Hepatocyte (in vitro differentiated cells): ENCODE measurements around the gene STX8. TPM values are rescaled to one million over a fixed set of nuclear protein-coding genes. Genes with fewer than 3 reads are reported as not detected.

Source experiments
- DNase-seq: peaks from one replicate; pipeline ENCODE4 v3.0.0-alpha.2; 2016; ENCODE audit warnings: low spot score
- H2AFZ ChIP-seq: fragments of 200-600 bp; sonication (generic); 2 replicates; pipeline ENCODE4 v1.6.0; 2016; ENCODE audit warnings: antibody characterized with exemption, mild to moderate bottlenecking
- H3K27ac ChIP-seq: fragments of 200-600 bp; sonication (generic); 2 replicates; pipeline ENCODE4 v1.5.1; 2016; ENCODE audit warnings: mild to moderate bottlenecking
- H3K27me3 ChIP-seq: fragments of 200-600 bp; sonication (generic); 2 replicates; pipeline ENCODE4 v1.6.1; 2016
- H3K36me3 ChIP-seq: fragments of 200-600 bp; sonication (generic); replicated peaks from 2 replicates; pipeline ENCODE4 v1.5.1; 2016; ENCODE audit warnings: low read depth; ENCODE audit not compliant: insufficient read depth
- H3K4me1 ChIP-seq: fragments of 200-600 bp; sonication (generic); 2 replicates; pipeline ENCODE4 v1.5.1; 2016; ENCODE audit warnings: mild to moderate bottlenecking, moderate library complexity; ENCODE audit not compliant: insufficient read depth
- H3K4me2 ChIP-seq: fragments of 200-600 bp; sonication (generic); 2 replicates; pipeline ENCODE4 v1.6.0; 2016
- H3K4me3 ChIP-seq: fragments of 200-600 bp; sonication (generic); 2 replicates; pipeline ENCODE4 v1.5.1; 2016; ENCODE audit warnings: mild to moderate bottlenecking
- H3K79me2 ChIP-seq: fragments of 200-600 bp; sonication (generic); 2 replicates; pipeline ENCODE4 v1.6.0; 2017; ENCODE audit warnings: mild to moderate bottlenecking
- H3K9me2 ChIP-seq: fragments of 200-600 bp; sonication (generic); replicated peaks from 2 replicates; pipeline ENCODE4 v1.6.0; 2017; ENCODE audit warnings: mild to moderate bottlenecking; ENCODE audit not compliant: insufficient read depth
- H3K9me3 ChIP-seq: fragments of 200-600 bp; sonication (generic); 2 replicates; pipeline ENCODE4 v1.5.1; 2016; ENCODE audit warnings: low read depth, mild to moderate bottlenecking
- H4K20me1 ChIP-seq: fragments of 200-600 bp; sonication (generic); 2 replicates; pipeline ENCODE4 v1.6.0; 2016; ENCODE audit warnings: mild to moderate bottlenecking; ENCODE audit not compliant: insufficient read depth, poor library complexity, severe bottlenecking
- EZH2 ChIP-seq: fragments of 200-600 bp; sonication (generic); IDR thresholded peaks from 2 replicates; pipeline ENCODE4 v1.6.1; 2016; ENCODE audit warnings: antibody characterized with exemption, mild to moderate bottlenecking, borderline replicate concordance
- EZH2phosphoT487 ChIP-seq: fragments of 200-600 bp; sonication (generic); IDR thresholded peaks from one replicate; pipeline ENCODE4 v1.6.1; 2018; ENCODE audit warnings: antibody characterized with exemption, mild to moderate bottlenecking, low read depth, moderate library complexity; ENCODE audit not compliant: unreplicated experiment, severe bottlenecking
- WGBS: methylation state at CpG from one replicate; pipeline ENCODE4 v1.1.6; 2016; ENCODE audit warnings: low lambda C conversion rate; ENCODE audit errors: missing lambda C conversion rate; 5-methylcytosine and 5-hydroxymethylcytosine counted together
- polyA plus RNA-seq: library from polyadenylated mRNA; unstranded; fragments of >200 nt; fragmentation: Nextera tagmentation; extraction: Ambion mirVana; gene quantifications from 2 replicates; pipeline ENCODE4 v1.2.1, GENCODE V29; 2016
- total RNA-seq: library from RNA; depleted of rRNA; stranded (reverse); fragments of >200 nt; gene quantifications from 2 replicates; pipeline ENCODE4 v1.2.3, GENCODE V29; 2014
- TF ChIP-seq, protein P1 (sequence below): fragments of 200-600 bp; sonication (generic); IDR thresholded peaks from 2 replicates; pipeline ENCODE4 v1.5.1; 2016; ENCODE audit warnings: antibody characterized with exemption, mild to moderate bottlenecking; ENCODE audit not compliant: poor library complexity

STX8 gene
- total and polyA plus RNA-seq, 2 experiments from 2014 or later: 40.6 to 64.7 TPM

DNA sequence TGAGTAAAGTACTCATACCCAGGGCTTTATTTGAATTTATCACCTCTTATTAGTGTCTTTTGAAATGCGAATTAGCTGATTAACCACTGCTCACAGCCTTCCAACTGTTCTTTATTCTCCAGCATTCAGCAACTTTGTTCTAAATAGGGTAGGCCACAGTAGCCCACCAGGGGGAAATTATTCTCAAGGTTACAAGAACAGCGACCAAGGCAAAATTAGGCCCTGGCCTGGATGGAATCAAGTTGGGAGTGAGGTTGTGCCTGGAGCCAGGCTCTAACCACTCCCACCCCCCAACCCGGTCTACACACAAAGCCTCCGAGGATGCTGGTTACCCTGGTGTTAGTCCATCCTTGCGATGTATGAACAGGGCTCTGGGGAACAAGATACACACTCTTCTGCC is 245.5 kb downstream of the STX8 start:
- Histone ChIP-seq H3K79me2 (no peaks in the 10 kb centered on the region), H2AFZ (no peak overlapping the region), H3K36me3 (no peaks in the 10 kb centered on the region), H3K4me3 (no peak overlapping the region), H4K20me1 (no peaks in the 10 kb centered on the region), H3K27ac (no peak overlapping the region), H3K9me2 (no peaks in the 10 kb centered on the region), H3K27me3 (no peaks in the 10 kb centered on the region), H3K4me2 (no peak overlapping the region), H3K4me1 (no peaks in the 10 kb centered on the region), H3K9me3 (peaks cover 3% of the 10 kb centered on the region)
- WGBS: 75% methylated on average over 5 of the region's 5 CpGs
- DNase-seq: no peak
- TF ChIP-seq EZH2 (no peak), EZH2phosphoT487 (no peak)
- TF ChIP-seq, protein P1, sequence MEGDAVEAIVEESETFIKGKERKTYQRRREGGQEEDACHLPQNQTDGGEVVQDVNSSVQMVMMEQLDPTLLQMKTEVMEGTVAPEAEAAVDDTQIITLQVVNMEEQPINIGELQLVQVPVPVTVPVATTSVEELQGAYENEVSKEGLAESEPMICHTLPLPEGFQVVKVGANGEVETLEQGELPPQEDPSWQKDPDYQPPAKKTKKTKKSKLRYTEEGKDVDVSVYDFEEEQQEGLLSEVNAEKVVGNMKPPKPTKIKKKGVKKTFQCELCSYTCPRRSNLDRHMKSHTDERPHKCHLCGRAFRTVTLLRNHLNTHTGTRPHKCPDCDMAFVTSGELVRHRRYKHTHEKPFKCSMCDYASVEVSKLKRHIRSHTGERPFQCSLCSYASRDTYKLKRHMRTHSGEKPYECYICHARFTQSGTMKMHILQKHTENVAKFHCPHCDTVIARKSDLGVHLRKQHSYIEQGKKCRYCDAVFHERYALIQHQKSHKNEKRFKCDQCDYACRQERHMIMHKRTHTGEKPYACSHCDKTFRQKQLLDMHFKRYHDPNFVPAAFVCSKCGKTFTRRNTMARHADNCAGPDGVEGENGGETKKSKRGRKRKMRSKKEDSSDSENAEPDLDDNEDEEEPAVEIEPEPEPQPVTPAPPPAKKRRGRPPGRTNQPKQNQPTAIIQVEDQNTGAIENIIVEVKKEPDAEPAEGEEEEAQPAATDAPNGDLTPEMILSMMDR: no peak

DNA sequence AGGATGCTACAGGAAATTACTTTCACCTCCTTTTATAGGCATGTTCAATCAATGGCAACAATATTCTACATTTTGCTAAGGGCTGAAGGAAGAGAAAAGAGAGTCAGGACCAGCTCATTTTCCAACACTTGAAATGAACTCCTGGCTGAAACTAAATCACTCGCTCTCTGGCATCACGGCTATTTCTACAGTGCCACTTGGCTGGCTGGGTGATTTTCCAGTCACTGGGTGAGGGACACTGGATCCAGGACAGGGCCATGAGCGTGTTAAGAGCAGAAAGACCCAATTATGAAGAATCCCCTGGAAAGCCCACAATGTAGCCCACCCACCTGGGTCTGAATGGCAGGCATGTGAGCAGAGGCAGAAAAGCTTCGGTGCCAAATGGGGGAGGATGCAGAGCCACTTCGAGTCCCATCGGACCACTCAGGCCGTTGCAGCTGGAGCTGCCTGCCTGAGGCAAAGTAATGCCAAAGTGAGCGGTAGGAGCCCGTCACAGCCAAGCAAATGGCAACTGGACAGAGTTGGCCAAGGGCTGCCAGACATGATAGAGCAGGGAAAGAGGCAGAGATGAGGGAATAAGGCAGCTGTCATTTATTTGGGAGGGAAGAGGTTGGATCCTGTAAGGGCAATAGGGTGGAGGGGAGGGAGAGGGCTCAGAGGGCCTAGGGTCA is 246.2 kb downstream of the STX8 start:
- H2AFZ ChIP-seq: no peak overlapping the region
- no peaks in the 10 kb centered on the region for H3K4me1 ChIP-seq
- H3K27me3 ChIP-seq: no peaks in the 10 kb centered on the region
- no peak overlapping the region for H3K4me2 ChIP-seq
- H3K79me2 ChIP-seq: no peaks in the 10 kb centered on the region
- peaks cover 2% of the 10 kb centered on the region for H3K9me3 ChIP-seq
- H3K36me3 ChIP-seq: no peaks in the 10 kb centered on the region
- no peaks in the 10 kb centered on the region for H3K9me2 ChIP-seq
- H3K4me3 ChIP-seq: no peak overlapping the region
- no peak overlapping the region for H3K27ac ChIP-seq
- TF ChIP-seq, protein P1: no peak
- TF ChIP-seq EZH2phosphoT487: no peak
- TF ChIP-seq EZH2: no peak
- no peaks in the 10 kb centered on the region for H4K20me1 ChIP-seq
- 89% methylated on average over 9 of the region's 9 CpGs for WGBS
- DNase-seq: no peak

DNA sequence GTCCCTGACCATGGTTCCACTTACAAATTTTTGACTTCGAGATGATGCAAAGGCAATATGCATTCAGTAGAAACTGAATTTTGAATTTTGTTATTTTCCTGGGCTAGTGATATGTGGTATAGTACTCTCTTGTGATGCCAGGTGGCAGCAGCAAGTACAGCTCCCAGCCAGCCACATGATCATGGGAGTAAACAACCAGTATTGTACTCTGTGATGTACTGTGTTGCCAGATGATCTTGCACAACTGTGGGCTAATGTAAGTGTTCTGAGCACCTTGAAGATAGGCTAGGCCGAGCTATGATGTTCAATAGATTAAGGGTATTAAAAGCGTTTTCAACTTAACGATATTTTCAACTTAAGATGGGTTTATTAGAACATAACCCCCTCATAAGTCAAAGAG is 250.8 kb downstream of the STX8 start:
- 96% methylated on average over 4 of the region's 4 CpGs for WGBS
- Histone ChIP-seq H3K27ac (no peak overlapping the region), H3K4me3 (no peak overlapping the region), H3K36me3 (no peaks in the 10 kb centered on the region), H3K79me2 (no peaks in the 10 kb centered on the region), H2AFZ (no peak overlapping the region), H3K4me2 (no peak overlapping the region), H3K9me3 (no peaks in the 10 kb centered on the region), H3K9me2 (no peaks in the 10 kb centered on the region), H3K27me3 (no peaks in the 10 kb centered on the region), H3K4me1 (no peaks in the 10 kb centered on the region), H4K20me1 (no peaks in the 10 kb centered on the region)
- TF ChIP-seq EZH2: no peak
- TF ChIP-seq, protein P1: peak; percentile 5
- DNase-seq: no peak

DNA sequence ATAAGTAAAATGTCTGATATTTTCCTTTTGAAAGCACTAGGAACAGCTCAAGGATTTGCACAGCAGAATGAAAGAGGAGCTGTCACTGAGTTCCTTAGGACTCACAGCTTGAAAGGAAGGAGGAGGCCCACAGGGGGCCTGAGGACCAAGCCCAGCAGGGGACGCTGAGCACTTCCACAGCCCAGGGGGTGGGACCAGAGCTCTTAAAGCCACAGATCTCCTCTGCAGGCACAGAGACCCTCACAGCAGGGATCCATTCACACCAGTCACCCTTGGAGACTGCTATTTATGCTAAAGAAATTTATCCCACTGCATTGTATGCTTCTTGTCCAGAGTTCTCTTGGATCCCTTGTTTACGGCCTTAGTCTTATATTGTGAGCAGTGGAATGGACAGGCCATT is 253.3 kb downstream of the STX8 start:
- no peak for TF ChIP-seq EZH2
- no peak for TF ChIP-seq EZH2phosphoT487
- TF ChIP-seq, protein P1: no peak
- Histone ChIP-seq H3K27ac (no peak overlapping the region), H3K9me2 (no peaks in the 10 kb centered on the region), H3K27me3 (no peaks in the 10 kb centered on the region), H3K4me1 (no peaks in the 10 kb centered on the region), H3K4me3 (no peak overlapping the region), H3K36me3 (no peaks in the 10 kb centered on the region), H3K79me2 (no peaks in the 10 kb centered on the region), H3K4me2 (no peak overlapping the region), H4K20me1 (no peaks in the 10 kb centered on the region), H3K9me3 (no peaks in the 10 kb centered on the region), H2AFZ (no peak overlapping the region)
- WGBS: 56% methylated on average over 2 of the region's 2 CpGs
- DNase-seq: no peak
